GOT3 (cell line): ENCODE data around the gene HLTF.

ENCODE experiments used
- DNase-seq: peaks from one replicate; lab custom pipeline; 2025; ENCODE audit warnings: mixed read lengths; lab: John Stamatoyannopoulos, UW

The HLTF gene

DNA sequence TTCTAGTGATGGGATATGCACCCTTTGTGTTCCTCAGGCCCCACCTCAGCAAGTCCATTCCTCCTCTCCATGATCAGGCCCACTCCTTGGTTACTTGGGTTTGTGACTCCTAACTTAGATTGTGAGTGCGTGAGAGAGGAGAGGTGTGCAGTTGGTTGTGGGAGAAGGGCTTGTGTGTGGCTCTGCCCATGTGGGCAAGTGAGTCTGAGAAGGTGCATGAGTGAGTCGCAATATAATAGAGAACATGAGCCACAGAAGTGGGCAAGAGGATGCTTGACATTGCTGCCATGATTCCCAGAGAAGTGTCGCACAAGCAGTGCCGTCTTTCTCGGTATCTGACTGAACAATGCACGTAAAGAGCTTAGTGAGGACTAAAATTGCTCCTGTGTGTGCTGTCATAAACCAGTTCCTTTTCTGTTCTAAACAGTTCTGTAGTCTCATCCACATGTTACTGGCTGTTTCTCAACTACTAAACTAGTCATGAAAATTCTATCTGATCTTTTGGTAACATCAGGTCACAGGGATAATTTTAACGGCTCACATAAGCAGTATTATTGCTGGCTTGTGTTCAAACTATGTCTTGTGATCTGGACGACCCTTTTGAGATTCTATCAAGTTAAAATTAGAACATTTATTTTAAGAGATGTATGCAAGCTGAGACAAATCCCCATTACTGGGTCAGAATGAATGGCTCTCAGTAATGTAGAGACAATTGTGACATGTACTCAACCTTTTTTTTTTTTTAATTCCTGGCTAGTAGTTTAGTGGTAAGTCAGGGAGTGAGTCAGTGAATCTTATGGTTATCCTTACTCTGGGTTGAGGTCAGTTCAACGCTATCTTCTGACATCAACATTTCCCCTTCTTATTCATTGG, 69.4 kb downstream of the HLTF start:
- no peak for DNase-seq

DNA sequence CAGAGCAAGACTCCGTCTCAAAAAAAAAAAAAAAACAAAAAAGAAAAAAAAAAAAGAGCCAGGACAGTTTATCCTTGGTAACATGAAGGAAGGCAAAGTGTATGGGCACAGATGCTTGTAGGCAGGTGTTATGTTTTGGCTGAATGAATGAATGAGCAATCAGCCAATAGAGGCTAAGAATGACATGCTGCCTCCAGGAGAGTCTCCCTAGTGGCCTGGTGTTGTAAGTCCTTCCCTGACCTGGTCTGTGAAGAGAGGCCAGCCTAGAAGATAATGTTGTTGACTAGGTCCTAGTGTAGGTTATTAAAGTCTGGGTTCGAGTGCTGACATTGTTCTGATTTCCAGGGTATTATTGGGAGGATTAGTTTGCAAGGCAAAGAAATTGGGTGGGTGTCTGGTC, 70.1 kb downstream of the HLTF start:
- DNase-seq = no peak

DNA sequence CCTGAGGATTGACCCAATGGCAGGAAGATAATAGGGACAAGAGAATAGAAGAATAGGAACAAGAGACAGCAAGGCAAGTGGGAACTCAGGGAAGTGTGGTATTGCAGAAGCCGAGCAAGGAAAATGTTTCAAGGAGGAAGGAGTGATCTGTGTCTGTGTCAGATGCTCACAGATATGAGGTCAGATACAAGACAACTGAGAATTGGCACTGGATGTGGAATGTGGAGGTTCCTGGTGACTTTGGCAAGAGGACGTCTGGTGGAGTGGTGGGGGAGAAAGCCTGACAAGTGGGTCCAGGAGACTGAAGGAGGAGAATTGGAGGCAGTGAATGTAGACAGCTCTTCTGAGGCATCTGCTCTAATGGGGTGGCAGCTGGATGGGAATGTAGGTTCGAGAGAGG, 70.9 kb downstream of the HLTF start:
- DNase-seq = no peak

DNA sequence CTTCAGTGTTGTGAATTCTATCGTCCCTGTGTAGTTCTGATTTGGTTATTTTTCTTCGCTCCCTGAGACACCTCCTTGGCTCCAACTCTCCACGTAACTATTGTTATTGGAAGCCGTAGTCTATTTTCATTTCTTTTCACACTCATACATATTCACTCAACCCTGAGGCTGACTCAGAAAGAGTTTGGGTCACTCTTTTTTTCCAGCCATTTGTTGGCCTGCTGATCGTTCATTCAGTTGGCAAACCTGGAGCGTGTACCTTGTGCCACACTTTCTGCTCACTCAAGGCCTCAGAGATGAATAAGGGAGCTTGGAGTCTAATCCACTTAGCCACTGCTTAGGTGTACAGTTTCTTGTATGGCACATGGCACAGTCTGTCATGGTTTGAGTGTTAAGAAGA, 72.6 kb downstream of the HLTF start:
- no peak for DNase-seq

DNA sequence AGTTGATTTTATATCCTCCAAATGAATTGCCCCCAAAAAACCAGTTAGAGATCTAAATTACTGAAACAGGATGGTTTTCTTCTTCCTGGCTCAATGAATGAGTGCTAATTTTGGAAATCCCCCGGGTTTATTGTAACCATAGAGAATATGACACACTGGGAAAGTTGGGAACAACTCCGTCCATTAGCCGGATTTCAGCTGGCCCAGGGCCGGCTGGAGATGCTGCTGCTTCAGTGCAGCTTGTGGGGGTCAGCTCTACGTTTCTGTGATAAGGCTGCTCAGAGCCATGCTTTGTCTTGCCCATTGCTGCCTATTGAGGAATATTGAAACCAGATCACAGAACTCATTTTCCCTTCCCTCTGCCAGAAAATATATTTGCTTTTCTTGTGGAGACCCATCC, 74.7 kb downstream of the HLTF start:
- no peak for DNase-seq

- no peak for DNase-seq
Measured at GRCh38 chr3:149010966-149011365, 75.4 kb downstream of the HLTF start.

GRCh38 chr3:149010504-149010951, 75.8 kb downstream of the HLTF start:
- no peak for DNase-seq

GRCh38 chr3:149009732-149010131, 76.6 kb downstream of the HLTF start:
- no peak for DNase-seq

GRCh38 chr3:149007567-149008257, 78.6 kb downstream of the HLTF start:
- no peak for DNase-seq

DNA sequence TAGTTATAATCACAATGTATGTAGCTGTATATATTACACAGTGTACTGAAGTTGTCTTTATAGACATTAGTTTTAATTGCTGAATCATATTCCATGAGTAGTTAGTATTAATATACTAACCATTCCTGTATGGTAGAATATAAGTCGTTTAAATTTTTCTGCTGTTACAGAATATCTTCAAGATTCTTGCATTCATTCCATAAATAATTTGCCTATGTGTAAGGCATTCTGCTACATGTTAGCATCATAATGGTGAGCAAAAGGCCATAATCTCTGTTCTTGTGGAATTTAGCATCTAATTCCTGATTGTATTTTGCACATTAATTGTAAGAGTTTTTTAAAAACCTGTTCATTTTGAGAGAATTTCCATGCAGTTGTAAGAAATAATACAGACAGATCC, 80.9 kb downstream of the HLTF start:
- DNase-seq = no peak

- no peak for DNase-seq
Measured at GRCh38 chr3:149004622-149005021, 81.7 kb downstream of the HLTF start.

GRCh38 chr3:149003653-149004305, 82.6 kb downstream of the HLTF start:
- DNase-seq = no peak

- DNase-seq = no peak
Measured at GRCh38 chr3:149001727-149002126, 84.6 kb downstream of the HLTF start.

DNA sequence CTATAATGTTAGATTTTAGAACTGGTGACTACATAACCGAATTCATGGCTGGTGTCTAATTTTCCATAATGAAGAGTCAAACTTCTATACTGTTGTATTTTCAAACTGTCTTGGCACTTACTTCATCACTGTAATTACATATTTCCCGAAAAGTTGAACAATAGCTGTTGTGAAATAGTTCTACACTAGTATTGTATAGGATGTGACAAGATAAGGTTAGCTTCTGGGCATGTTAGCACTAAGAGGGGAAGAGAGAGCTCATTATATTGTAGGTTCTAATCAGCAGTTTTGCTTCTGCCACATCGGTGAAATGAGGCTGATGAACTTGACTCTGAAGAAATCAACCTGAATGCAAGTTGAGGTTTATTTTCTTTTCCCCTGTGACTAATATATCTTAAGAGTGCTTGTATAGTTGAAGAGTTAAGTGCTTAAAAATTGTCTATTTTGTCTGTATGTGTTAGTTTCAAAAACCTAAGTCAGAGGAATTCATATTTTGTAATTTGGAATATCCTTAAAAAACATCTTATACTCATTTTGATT, 86.1 kb downstream of the HLTF start:
- DNase-seq = no peak

GRCh38 chr3:148999806-149000205, 86.5 kb downstream of the HLTF start:
- no peak for DNase-seq

GRCh38 chr3:148998715-148999423, 87.5 kb downstream of the HLTF start:
- no peak for DNase-seq

- no peak for DNase-seq
Measured at GRCh38 chr3:148998297-148998696, 88.0 kb downstream of the HLTF start.

DNA sequence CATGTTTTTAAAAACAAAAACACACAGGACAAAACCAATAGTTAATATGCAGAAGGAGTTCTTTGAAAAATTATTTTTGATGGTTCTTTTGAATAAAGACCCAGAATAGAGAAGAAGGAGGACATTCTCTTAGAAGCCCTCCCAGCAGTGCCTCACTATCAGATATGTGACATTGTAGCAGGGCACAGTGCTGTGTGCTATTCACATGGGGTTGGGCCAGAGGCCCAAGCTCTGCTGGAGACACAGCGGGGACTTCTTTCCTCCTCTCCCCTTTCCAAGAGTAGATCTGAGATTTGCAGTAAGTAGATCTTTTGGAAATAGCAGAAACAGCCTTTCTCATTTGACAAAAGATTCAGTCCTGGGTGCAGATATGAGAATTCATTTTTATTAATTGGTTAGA, 88.7 kb downstream of the HLTF start:
- no peak for DNase-seq

DNA sequence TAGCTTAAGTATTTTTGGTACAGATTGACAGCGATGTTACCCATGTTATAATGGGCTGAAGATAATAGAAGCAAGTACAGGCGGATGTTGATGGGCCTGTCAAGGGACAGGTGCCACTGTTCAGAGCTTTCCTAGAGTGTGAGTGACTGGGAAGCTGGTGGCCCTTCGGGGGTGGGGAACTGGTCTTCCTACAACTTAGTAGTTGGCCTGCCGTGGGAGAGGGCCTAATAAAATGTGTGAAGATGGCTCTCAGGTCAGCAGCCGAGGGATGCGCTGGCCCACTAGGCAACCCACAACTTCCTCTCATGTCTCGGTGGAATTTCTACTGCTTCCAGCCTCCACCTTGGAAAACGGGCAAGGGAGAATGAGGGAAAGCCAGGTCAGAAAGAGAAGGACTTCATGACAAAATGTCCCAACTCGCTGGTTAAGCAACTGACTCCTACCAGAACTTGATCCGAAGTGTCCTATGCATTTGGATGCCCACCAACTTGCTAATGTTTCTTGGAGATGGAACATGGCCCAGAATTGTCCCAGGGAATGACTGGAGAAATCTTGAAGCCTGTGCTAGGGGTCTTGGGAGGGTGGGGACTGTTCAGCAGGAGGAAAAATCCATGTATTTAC, 93.6 kb downstream of the HLTF start:
- no peak for DNase-seq

DNA sequence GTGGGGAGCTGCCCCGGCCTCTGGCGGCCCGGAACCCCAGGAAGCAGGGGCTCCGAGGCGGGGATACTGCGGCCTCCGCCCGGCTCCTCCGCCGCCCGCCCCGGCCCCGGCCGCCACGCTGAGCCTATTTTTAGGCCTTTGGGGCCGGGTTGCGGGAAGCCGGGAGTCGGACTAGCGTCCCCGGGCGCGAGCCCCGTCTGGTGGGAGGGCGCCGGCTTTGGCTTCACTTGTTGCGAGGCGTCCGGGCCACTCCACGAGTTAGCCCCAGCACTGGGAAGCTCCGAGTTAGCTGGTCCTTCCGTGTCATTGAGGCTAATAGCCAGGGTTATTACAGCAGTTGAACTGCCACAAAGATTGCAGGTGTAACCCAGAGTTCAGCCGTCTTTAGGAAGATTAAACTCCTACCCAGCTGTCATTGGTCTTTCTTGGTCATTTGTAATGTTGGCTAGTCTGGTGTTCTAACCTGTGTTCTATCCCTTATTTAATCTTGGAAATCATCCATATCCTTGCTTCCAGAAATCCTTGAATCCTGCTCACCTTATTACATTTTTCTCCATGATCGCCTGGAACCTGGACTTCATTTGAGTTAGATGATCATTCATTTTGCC, 94.2 kb downstream of the HLTF start:
- DNase-seq = peak; percentile 22
